H1 (cell line): ENCODE measurements around the gene ADRA2C.

Source experiments
- CEBPB ChIP-seq: IDR thresholded peaks from 2 replicates; pipeline ENCODE4 v1.6.1; 2012; ENCODE audit warnings: low read depth, low read length
- CREB1 ChIP-seq: IDR thresholded peaks from 2 replicates; pipeline ENCODE4 v1.6.1; 2012; ENCODE audit warnings: inconsistent platforms
- CTCF ChIP-seq, 3 experiments: IDR thresholded peaks; 1 replicate in 2 of 3; 2 replicates in 1 of 3; pipeline versions ENCODE4 v1.5.1 to v1.6.1; 2011; ENCODE audit warnings: low read length in 3 of 3, mild to moderate bottlenecking in 3 of 3, inconsistent platforms in 2 of 3, low read depth in 1 of 3, moderate library complexity in 1 of 3; ENCODE audit not compliant: insufficient read depth in 1 of 3; ENCODE audit errors: control extremely low read depth in 1 of 3
- MAFK ChIP-seq: IDR thresholded peaks from 2 replicates; pipeline ENCODE4 v1.6.1; 2012; ENCODE audit warnings: low read depth, mild to moderate bottlenecking, improper control_type of control experiment, low read length
- POLR2A ChIP-seq, 2 experiments: IDR thresholded peaks; 1 replicate in 1 of 2; 2 replicates in 1 of 2; pipeline ENCODE4 v1.6.1; 2011; ENCODE audit warnings: low read depth in 2 of 2, low read length in 2 of 2, mild to moderate bottlenecking in 2 of 2; ENCODE audit errors: control extremely low read depth in 1 of 2
- POLR2AphosphoS5 ChIP-seq: IDR thresholded peaks from 2 replicates; pipeline ENCODE4 v1.6.1; 2011; ENCODE audit warnings: low read depth, low read length
- SIN3A ChIP-seq, 2 experiments: IDR thresholded peaks in 1 of 2; conservative IDR thresholded peaks in 1 of 2; 2 replicates each; pipeline ENCODE4 v1.6.1; 2011 to 2012; ENCODE audit warnings: low read length in 2 of 2, improper control_type of control experiment in 1 of 2, low read depth in 1 of 2, mild to moderate bottlenecking in 1 of 2
- TAF1 ChIP-seq: IDR thresholded peaks from 2 replicates; pipeline ENCODE4 v1.6.1; 2011; ENCODE audit warnings: mild to moderate bottlenecking, low read depth, low read length
- TAF7 ChIP-seq: optimal IDR thresholded peaks from 2 replicates; pipeline ENCODE3; 2011; ENCODE audit warnings: low read depth, mild to moderate bottlenecking, inconsistent platforms, low read length, moderate library complexity, borderline replicate concordance

GRCh38 chr4:3766785-3767569 lies 792 bp downstream of the ADRA2C start:
- peak; percentile 51; the same call in 1 of the 2 replicates for TF ChIP-seq CREB1
- TF ChIP-seq CTCF (IDR thresholded peaks at IDR 0.05; ENCODE audit: control extremely low read depth in 1 of 3, insufficient read depth in 1 of 3, low read depth in 1 of 3, low read length in 3 of 3): peak in 2 of 3 experiments; percentile 54 to 66; a peak in 3 of 4 replicates
- no peak for TF ChIP-seq TAF1
- no peak for TF ChIP-seq TAF7
- peak in 1 of 2 experiments; percentile 38; a peak in 1 of 3 replicates for TF ChIP-seq POLR2A (IDR thresholded peaks at IDR 0.05; ENCODE audit: control extremely low read depth in 1 of 2, low read depth in 2 of 2, low read length in 2 of 2)
- TF ChIP-seq POLR2AphosphoS5: no peak
- no peak for TF ChIP-seq CEBPB
- TF ChIP-seq SIN3A (conservative IDR thresholded peaks at IDR 0.05 in 1 of 2, IDR thresholded peaks at IDR 0.05 in 1 of 2; ENCODE audit: low read depth in 1 of 2, low read length in 2 of 2): no peak
- no peak for TF ChIP-seq MAFK
